Measurements from ENCODE around the gene OPCML.

GRCh38 chr11:132910011-132910760 is 622.1 kb downstream of the OPCML start:
- TF ChIP-seq HNRNPLL (IDR thresholded peaks at IDR 0.05; ENCODE audit: low read depth, low read length, poor library complexity, severe bottlenecking) (no peak), POGZ (CRISPR knock-in tag; IDR thresholded peaks at IDR 0.05) (no peak)

Data from HepG2 (cell line).